GF-D8 (cell line): Measurements from ENCODE around the gene CFAP299.

Source experiments
- DNase-seq: peaks from one replicate; lab custom pipeline; 2025; lab: John Stamatoyannopoulos, UW

The CFAP299 gene

DNA sequence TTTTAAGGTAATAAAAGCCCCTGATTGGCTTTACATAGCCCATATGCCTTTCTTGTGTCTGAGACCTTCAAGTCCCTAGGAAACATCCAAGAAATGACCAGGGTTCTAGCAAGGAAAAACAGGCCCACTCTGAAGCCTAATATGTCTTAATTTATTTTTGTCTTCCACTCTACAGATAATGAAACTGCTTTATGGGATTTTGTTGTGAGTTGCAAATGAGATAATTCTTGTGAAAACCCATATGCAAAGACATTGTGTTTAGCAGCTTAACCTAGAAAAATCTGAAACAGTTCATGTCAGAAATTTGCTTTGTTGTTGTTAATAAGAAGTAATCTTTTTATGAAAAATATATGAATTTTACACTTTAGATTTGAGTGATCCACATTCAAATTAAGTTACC is 504.3 kb downstream of the CFAP299 start:
- DNase-seq = no peak

DNA sequence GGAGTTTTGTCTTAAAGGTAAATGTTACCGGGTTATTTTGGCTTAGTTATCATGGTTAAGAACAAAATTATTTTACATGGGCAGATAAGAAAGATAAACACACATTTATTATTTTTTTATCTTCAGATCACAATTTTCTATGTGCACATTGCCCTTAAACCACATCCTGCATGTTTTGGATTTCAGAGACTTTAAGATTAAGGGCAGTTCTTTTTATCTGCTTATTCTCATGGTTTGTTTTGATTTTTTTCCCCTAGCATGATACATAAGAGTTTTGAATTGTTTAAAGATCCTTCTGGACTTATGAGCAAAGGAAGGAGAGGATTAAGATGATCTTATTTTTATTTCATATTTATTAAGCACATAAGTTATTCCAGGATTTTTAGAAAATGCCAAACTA is 504.9 kb downstream of the CFAP299 start:
- DNase-seq = no peak

DNA sequence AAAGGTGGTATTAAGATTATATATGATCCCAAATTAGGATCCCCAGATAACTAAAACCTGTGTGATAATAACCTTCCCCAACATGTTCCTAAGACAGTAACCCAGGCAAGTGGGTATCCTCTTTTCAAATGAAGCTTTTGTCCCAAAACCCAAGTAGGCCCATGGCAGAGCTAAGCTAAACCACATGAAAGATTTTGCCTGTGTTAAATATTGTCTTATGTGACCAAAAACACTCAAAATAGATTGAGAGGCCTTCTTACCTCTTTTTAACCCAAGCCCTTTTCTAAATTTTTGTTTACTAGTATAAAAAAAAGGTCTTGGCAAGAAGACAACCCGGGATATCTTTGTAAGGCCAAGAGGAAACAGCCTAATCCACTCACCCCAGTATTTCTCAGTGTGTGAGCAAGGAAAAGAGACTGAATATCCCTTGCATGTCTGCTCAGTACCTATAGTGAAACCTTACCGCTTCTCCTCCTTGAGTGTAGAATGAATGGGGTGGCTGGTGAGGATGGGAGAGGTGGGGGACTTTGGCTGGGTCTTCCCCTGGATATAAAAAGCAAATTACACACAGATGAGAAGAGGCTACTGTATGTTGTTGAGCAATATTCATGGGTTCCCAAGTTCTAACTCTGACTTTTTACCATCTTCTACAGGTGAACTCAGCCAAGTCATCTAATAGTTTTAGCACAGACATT is 506.2 kb downstream of the CFAP299 start:
- DNase-seq = no peak

DNA sequence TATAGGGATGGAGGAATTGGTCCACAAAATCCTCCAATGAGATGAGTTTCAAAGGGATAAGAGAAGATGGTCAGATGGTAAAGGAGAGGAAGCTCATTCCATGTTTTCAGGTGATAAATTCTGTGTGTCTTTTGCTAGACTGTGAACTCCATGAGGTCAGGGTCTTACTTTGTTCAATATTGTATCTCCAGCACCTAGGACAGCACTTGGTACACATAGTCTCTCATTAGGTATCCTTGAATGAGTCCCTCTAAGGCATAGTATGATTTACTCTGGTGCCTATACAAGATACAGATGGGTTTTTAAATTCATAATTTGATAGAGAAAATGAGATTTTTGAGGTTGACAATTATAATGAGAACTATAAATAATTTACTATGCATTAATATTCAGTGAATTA is 510.7 kb downstream of the CFAP299 start:
- DNase-seq = no peak

DNA sequence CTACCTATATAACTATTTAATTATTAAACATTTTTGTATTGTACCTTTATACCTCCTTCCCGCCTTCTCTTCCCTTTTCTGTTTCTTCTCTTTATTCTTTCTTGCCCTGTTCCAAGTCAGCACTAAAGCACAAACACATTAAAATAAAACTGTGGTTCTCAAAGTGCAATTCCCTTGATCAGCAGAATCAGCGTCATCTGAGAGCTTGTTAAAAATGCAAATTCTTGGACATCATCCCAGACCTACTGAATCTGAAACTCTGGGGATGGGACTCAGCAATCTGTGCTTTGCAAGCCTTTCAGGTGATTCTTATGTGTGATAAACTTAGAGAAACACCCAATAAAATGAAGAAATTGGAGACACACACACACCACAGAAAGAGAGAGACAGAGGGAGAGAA is 516.5 kb downstream of the CFAP299 start:
- DNase-seq = no peak

DNA sequence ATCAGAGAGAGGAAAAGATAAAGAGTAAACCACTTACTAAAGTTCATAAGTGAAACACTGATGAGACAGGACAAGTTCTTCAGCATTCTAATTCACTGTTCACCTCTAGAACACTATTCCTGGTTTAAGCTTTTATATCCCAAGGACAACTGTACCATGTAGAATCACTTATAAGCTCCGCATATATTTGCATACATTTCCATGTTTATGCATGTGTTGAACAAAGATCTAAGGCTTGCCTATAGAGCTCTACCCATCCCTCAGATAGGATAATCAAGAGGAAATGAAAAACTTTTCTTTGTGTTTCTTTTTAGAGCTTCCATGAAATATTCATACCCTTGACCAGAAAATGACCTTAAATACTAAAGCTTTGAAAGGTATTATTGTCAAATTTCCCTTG is 538.0 kb downstream of the CFAP299 start:
- no peak for DNase-seq

DNA sequence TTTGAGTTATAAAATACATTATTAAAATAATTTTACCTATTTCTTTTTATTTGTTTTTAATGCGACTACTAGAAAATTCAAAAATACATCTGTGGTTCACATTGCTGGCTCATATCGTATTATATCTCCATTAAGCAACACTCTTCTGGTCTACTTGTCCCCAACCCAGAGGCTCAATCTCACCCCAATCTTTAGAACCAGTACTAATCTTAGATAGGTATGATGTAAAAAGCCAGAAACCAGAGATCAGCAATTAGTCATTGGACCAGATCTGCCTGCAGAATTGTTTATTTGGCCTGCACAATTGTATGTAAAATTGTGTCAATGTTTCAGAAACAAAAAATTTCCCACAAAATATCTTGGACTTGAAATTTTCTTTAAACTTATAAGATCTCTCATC is 539.4 kb downstream of the CFAP299 start:
- no peak for DNase-seq

- DNase-seq = no peak
Observed at GRCh38 chr4:80875642-80876041, 540.1 kb downstream of the CFAP299 start.

- no peak for DNase-seq
Observed at GRCh38 chr4:80876810-80877209, 541.3 kb downstream of the CFAP299 start.

GRCh38 chr4:80878218-80878617 is 542.7 kb downstream of the CFAP299 start:
- no peak for DNase-seq

GRCh38 chr4:80897537-80898303 is 562.2 kb downstream of the CFAP299 start:
- no peak for DNase-seq

DNA sequence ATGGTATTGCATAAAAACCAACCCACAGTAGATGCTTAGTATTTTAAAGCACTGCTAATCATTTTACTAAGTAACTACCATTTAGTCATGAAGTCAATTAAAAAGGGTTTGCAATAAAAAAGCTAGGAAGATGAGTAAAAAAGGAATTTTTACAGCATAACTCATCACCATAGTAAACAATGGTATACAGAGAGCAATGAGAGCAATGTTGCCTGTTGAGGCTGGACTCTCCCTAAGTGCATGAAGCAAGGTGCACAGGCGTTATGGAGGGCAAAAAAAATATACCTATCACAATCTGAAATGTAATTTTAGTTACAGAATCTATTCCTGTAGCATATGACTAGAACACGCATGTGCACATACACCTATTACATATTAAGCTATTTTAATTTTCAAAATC is 565.4 kb downstream of the CFAP299 start:
- no peak for DNase-seq

GRCh38 chr4:80903020-80903419 is 567.5 kb downstream of the CFAP299 start:
- DNase-seq = no peak

- DNase-seq = no peak
Observed at GRCh38 chr4:80909938-80910337, 574.4 kb downstream of the CFAP299 start.

GRCh38 chr4:80911458-80911857 is 575.9 kb downstream of the CFAP299 start:
- no peak for DNase-seq

GRCh38 chr4:80912350-80912749 is 576.8 kb downstream of the CFAP299 start:
- no peak for DNase-seq

- DNase-seq = peak; percentile 1
Observed at GRCh38 chr4:80913381-80913780, 577.9 kb downstream of the CFAP299 start.

GRCh38 chr4:80916770-80917169 is 581.2 kb downstream of the CFAP299 start:
- DNase-seq = no peak

- no peak for DNase-seq
Observed at GRCh38 chr4:80918004-80918403, 582.5 kb downstream of the CFAP299 start.

- DNase-seq = no peak
Observed at GRCh38 chr4:80921441-80921840, 585.9 kb downstream of the CFAP299 start.

GRCh38 chr4:80922941-80923340 is 587.4 kb downstream of the CFAP299 start:
- no peak for DNase-seq

- DNase-seq = no peak
Observed at GRCh38 chr4:80925293-80925692, 589.8 kb downstream of the CFAP299 start.

DNA sequence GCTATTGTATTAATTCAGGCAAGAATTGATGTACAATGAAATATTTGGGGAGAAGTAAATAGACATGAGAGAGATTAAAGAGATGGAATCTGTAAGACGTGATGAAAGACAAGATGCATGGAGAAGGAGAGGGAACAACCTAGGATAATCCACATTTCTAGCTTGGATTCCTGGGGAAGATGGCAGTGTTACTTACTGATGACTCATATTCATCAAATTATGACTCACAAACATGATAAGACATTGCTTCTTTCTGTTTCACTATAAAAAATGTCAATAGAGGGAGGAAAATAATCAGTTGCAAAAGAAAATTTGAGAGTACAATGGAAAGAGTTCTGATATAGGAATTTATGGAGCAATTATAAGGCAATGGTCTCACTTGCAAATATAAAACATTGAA is 590.9 kb downstream of the CFAP299 start:
- DNase-seq = no peak

DNA sequence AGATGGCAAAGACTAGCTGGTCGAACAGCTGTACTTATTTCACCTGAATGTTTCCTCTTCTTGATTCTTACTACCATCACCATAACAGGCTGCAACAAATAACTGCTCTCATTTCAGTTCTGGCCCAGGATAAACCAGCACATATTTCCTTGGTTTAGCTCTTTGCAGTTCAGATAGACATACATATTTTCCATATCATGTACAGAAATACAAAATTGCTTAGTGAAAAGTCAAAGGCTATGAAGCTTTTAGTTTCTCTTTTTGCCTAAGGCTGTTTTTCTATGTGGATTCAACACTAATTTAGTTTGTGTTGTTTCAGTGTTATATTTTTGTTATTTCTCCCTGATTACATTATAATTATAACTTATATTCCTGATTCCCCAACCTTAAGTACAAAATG is 591.4 kb downstream of the CFAP299 start:
- no peak for DNase-seq
